HepG2 (cell line): ENCODE data around the gene BIRC6. TPM values are rescaled to one million over a fixed set of nuclear protein-coding genes. Genes with fewer than 3 reads are reported as not detected.

Experiments
- AGO2 ChIP-seq: fragments of 200-400 bp; formaldehyde crosslinking; optimal IDR thresholded peaks from 2 replicates; pipeline ENCODE3; 2017; ENCODE audit warnings: mild to moderate bottlenecking, low read depth, low read length, moderate library complexity
- ARNT2 ChIP-seq: sonication (generic); formaldehyde crosslinking; IDR thresholded peaks from 2 replicates; pipeline ENCODE4 v1.8.0; 2022; ENCODE audit warnings: mild to moderate bottlenecking, low read depth, missing genetic modification reagents, moderate library complexity
- ATF7-NPFF ChIP-seq: sonication (generic); formaldehyde crosslinking; IDR thresholded peaks from 2 replicates; pipeline ENCODE4 v1.8.1; 2023; ENCODE audit warnings: mild to moderate bottlenecking, low read depth, missing genetic modification reagents, moderate library complexity
- ELF1 ChIP-seq: sonication (generic); formaldehyde crosslinking; IDR thresholded peaks from 2 replicates; pipeline ENCODE4 v1.4.0; 2020; ENCODE audit warnings: missing genetic modification reagents
- EZH2 ChIP-seq: conservative IDR thresholded peaks from 2 replicates; pipeline ENCODE4 v1.6.1; 2012; ENCODE audit warnings: mild to moderate bottlenecking, low read depth, low read length, moderate library complexity
- FOXO4 ChIP-seq: sonication (generic); formaldehyde crosslinking; conservative IDR thresholded peaks from 2 replicates; pipeline ENCODE4 v1.8.1; 2023; ENCODE audit warnings: missing genetic modification reagents
- HDAC2 ChIP-seq: sonication (generic); formaldehyde crosslinking; IDR thresholded peaks from 2 replicates; pipeline ENCODE4 v1.4.0; 2020; ENCODE audit warnings: missing genetic modification reagents
- KLF15 ChIP-seq: sonication (generic); formaldehyde crosslinking; IDR thresholded peaks from 2 replicates; pipeline ENCODE4 v1.8.1; 2023; ENCODE audit warnings: borderline replicate concordance, mild to moderate bottlenecking, inconsistent platforms, missing genetic modification reagents, mixed read lengths
- MAFG ChIP-seq: sonication (generic); formaldehyde crosslinking; IDR thresholded peaks from 2 replicates; pipeline ENCODE4 v1.5.1; 2020; ENCODE audit warnings: mild to moderate bottlenecking, missing genetic modification reagents
- NPAS2 ChIP-seq: sonication (generic); formaldehyde crosslinking; IDR thresholded peaks from 2 replicates; pipeline ENCODE4 v1.8.0; 2022; ENCODE audit warnings: mild to moderate bottlenecking, missing genetic modification reagents, borderline replicate concordance
- NR2F2 ChIP-seq: IDR thresholded peaks from 2 replicates; pipeline ENCODE4 v1.6.1; 2012; ENCODE audit warnings: low read depth, inconsistent platforms, borderline replicate concordance
- PHF21A ChIP-seq: sonication (generic); formaldehyde crosslinking; IDR thresholded peaks from 2 replicates; pipeline ENCODE4 v1.5.0; 2020; ENCODE audit warnings: mild to moderate bottlenecking, missing genetic modification reagents
- REST ChIP-seq, 2 experiments: IDR thresholded peaks; 2 replicates each; pipeline ENCODE4 v1.6.1; 2011 to 2012; ENCODE audit warnings: low read length in 2 of 2, borderline replicate concordance in 1 of 2, low read depth in 1 of 2, mild to moderate bottlenecking in 1 of 2, moderate library complexity in 1 of 2
- SNRNP70 ChIP-seq: fragments of 200-400 bp; formaldehyde crosslinking; IDR thresholded peaks from 2 replicates; pipeline ENCODE4 v1.6.1; 2017; ENCODE audit warnings: mild to moderate bottlenecking, low read depth, low read length, moderate library complexity
- TCF7 ChIP-seq: sonication (generic); IDR thresholded peaks from 2 replicates; pipeline ENCODE4 v1.6.1; 2016; ENCODE audit warnings: antibody characterized with exemption, low read depth
- TRIM22 ChIP-seq: fragments of 450-650 bp; IDR thresholded peaks from 2 replicates; pipeline ENCODE4 v1.6.1; 2017
- ZBTB20 ChIP-seq: sonication (generic); formaldehyde crosslinking; IDR thresholded peaks from 2 replicates; pipeline ENCODE4 v1.8.1; 2023; ENCODE audit warnings: missing genetic modification reagents, low read depth, mild to moderate bottlenecking, borderline replicate concordance
- ZNF232 ChIP-seq: sonication (generic); formaldehyde crosslinking; IDR thresholded peaks from 2 replicates; pipeline ENCODE4 v1.4.0; 2020; ENCODE audit warnings: missing genetic modification reagents, borderline replicate concordance
- ZNF253 ChIP-seq: sonication (generic); formaldehyde crosslinking; IDR thresholded peaks from 2 replicates; pipeline ENCODE4 v1.8.0; 2022; ENCODE audit warnings: mild to moderate bottlenecking, missing genetic modification reagents, borderline replicate concordance
- ZNF362 ChIP-seq: sonication (generic); formaldehyde crosslinking; IDR thresholded peaks from 2 replicates; pipeline ENCODE4 v1.4.0; 2020; ENCODE audit warnings: missing genetic modification reagents, mild to moderate bottlenecking, borderline replicate concordance
- ZNF441 ChIP-seq: sonication (generic); formaldehyde crosslinking; IDR thresholded peaks from 2 replicates; pipeline ENCODE4 v1.7.0; 2021; ENCODE audit warnings: missing genetic modification reagents, borderline replicate concordance
- ZNF460 ChIP-seq: sonication (generic); formaldehyde crosslinking; IDR thresholded peaks from 2 replicates; pipeline ENCODE4 v1.5.1; 2020; ENCODE audit warnings: missing genetic modification reagents, mild to moderate bottlenecking, borderline replicate concordance
- ZNF747 ChIP-seq: sonication (generic); formaldehyde crosslinking; IDR thresholded peaks from 2 replicates; pipeline ENCODE4 v1.8.1; 2023; ENCODE audit warnings: missing genetic modification reagents, mild to moderate bottlenecking, borderline replicate concordance
- ZSCAN20 ChIP-seq: sonication (generic); formaldehyde crosslinking; IDR thresholded peaks from 2 replicates; pipeline ENCODE4 v1.4.0; 2020; ENCODE audit warnings: missing genetic modification reagents, mild to moderate bottlenecking, borderline replicate concordance
- polyA plus RNA-seq, 8 experiments: library from polyadenylated mRNA; depleted of rRNA in 3 of 8; stranded (reverse) in 7 of 8; unstranded in 1 of 8; fragments of >200 nt; fragmentation: Illumina TruSeq in 4 of 8; extraction: Trizol in 4 of 8; gene quantifications; 2 replicates each; pipeline versions ENCODE4 v1.2.1 to v1.2.3, GENCODE V29; 2011 to 2016; ENCODE audit warnings: low read depth in 4 of 8, missing spikeins in 1 of 8, mixed read lengths in 1 of 8; ENCODE audit not compliant: insufficient read depth in 1 of 8
- total RNA-seq, 5 experiments: library from RNA; depleted of rRNA; stranded (reverse); fragments of >200 nt; fragmentation: Illumina TruSeq; extraction: Trizol; gene quantifications; 2 replicates each; pipeline ENCODE4 v1.2.3, GENCODE V29; 2016; ENCODE audit warnings: low read depth in 1 of 5

Gene BIRC6
- total and polyA plus RNA-seq, 2 of the 13 experiments (the other 11 are each of a cell fraction or from before 2014, with no cell fraction given): 65.6 to 120 TPM

- no peak for TF ChIP-seq REST (IDR thresholded peaks at IDR 0.05; ENCODE audit: borderline replicate concordance in 1 of 2, low read depth in 1 of 2, low read length in 2 of 2)
- TF ChIP-seq HDAC2 (CRISPR knock-in tag): no peak; the same call in 1 of the 2 replicates
- no peak for TF ChIP-seq EZH2
- no peak for TF ChIP-seq ZBTB20 (CRISPR knock-in tag)
- no peak for TF ChIP-seq PHF21A (CRISPR knock-in tag)
- TF ChIP-seq ZNF253 (CRISPR knock-in tag): no peak
- no peak for TF ChIP-seq TRIM22
- TF ChIP-seq KLF15 (CRISPR knock-in tag): no peak
- no peak for TF ChIP-seq SNRNP70
- TF ChIP-seq ZNF232 (CRISPR knock-in tag): no peak
- TF ChIP-seq MAFG (CRISPR knock-in tag): no peak
- no peak for TF ChIP-seq TCF7
- no peak for TF ChIP-seq NPAS2 (CRISPR knock-in tag)
- no peak for TF ChIP-seq ATF7-NPFF (CRISPR knock-in tag)
- TF ChIP-seq ZNF747 (CRISPR knock-in tag): no peak
- no peak; the same call in 1 of the 2 replicates for TF ChIP-seq ELF1 (CRISPR knock-in tag)
- no peak for TF ChIP-seq NR2F2
- no peak for TF ChIP-seq ARNT2 (CRISPR knock-in tag)
- no peak for TF ChIP-seq FOXO4
- no peak for TF ChIP-seq AGO2
- no peak for TF ChIP-seq ZNF460 (CRISPR knock-in tag)
- no peak for TF ChIP-seq ZSCAN20 (CRISPR knock-in tag)
- no peak for TF ChIP-seq ZNF362 (CRISPR knock-in tag)
- no peak for TF ChIP-seq ZNF441
These were observed 85.2 kb downstream of the BIRC6 start (continued) for GRCh38 chr2:32442020-32442467.
